ENCODE data around the gene PTPRR. TPM values are rescaled to one million over a fixed set of nuclear protein-coding genes. Genes with fewer than 3 reads are reported as not detected.

Gene PTPRR

DNA sequence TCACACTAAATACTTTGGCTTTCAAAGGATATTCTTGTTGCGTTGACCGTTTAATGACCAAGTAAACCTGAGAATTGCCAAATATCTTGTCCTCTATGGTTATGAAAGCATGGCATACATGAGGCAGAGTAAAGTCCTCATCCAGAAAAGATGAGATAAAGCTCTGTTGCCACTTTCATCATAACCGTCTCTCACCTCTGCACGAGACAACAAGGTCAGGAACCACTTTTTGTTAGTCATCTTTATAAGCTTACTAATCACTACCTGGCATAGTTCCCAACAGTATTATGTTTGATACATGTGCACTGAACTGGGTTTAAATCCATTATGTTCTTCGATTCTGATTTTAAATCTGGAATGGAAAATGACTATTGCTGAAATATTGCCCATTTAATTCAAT lies 314.6 kb downstream of the PTPRR start:
- H3K27me3 ChIP-seq (ENCODE audit: control insufficient read depth, insufficient read depth, low read length): no peaks in the 10 kb centered on the region
- no peak overlapping the region for H3K4me2 ChIP-seq (ENCODE audit: low read length)

DNA sequence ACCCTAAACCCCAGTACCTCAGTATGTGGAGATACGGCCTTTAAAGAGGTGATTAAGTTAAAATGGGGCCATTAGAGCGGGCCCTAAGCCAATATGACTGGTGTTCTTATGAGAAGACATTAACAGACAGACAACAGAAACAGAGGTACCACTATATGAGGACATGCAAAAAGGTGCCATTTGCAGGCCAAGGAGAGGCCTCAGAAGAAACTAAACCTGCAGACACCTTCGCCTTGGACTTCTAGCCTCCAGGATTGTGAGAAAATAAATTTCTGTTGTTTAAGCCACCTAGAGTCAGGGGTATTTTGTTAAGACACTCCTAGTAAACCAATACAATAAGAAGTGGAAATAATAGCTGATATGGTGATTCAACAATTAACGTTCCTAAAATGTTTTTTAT lies 315.9 kb downstream of the PTPRR start:
- H3K27me3 ChIP-seq (ENCODE audit: control insufficient read depth, insufficient read depth, low read length): no peaks in the 10 kb centered on the region
- peaks cover 19% of the 10 kb centered on the region for H3K4me1 ChIP-seq (ENCODE audit: control insufficient read depth, insufficient read depth, low read length)
- no peak overlapping the region for H3K4me3 ChIP-seq (ENCODE audit: low read length)
- no peak overlapping the region for H3K4me2 ChIP-seq (ENCODE audit: low read length)
- no peak overlapping the region for H3K9ac ChIP-seq (ENCODE audit: low read depth, low read length)
- H3K9me3 ChIP-seq (replicated peaks; ENCODE audit: low read length): no peaks in the 10 kb centered on the region
- no peaks in the 10 kb centered on the region for H3K36me3 ChIP-seq (ENCODE audit: insufficient read depth, low read length)

More for the DNA sequence above, 314.6 kb downstream of the PTPRR start:
- Histone ChIP-seq H3K4me1 (ENCODE audit: control insufficient read depth, insufficient read depth, low read length) (peaks cover 20% of the 10 kb centered on the region), H3K9me3 (replicated peaks; ENCODE audit: low read length) (no peaks in the 10 kb centered on the region), H3K9ac (ENCODE audit: low read depth, low read length) (no peak overlapping the region), H3K4me3 (ENCODE audit: low read length) (no peak overlapping the region), H3K36me3 (ENCODE audit: insufficient read depth, low read length) (no peaks in the 10 kb centered on the region)

GRCh38 chr12:70603044-70603443 lies 317.5 kb downstream of the PTPRR start:
- Histone ChIP-seq H3K4me1 (ENCODE audit: control insufficient read depth, insufficient read depth, low read length) (peaks cover 12% of the 10 kb centered on the region), H3K4me3 (ENCODE audit: low read length) (no peak overlapping the region), H3K9me3 (replicated peaks; ENCODE audit: low read length) (no peaks in the 10 kb centered on the region), H3K4me2 (ENCODE audit: low read length) (peak overlapping the region; percentile 24), H3K36me3 (ENCODE audit: insufficient read depth, low read length) (no peaks in the 10 kb centered on the region), H3K9ac (ENCODE audit: low read depth, low read length) (peak overlapping the region; percentile 43), H3K27me3 (ENCODE audit: control insufficient read depth, insufficient read depth, low read length) (no peaks in the 10 kb centered on the region)

DNA sequence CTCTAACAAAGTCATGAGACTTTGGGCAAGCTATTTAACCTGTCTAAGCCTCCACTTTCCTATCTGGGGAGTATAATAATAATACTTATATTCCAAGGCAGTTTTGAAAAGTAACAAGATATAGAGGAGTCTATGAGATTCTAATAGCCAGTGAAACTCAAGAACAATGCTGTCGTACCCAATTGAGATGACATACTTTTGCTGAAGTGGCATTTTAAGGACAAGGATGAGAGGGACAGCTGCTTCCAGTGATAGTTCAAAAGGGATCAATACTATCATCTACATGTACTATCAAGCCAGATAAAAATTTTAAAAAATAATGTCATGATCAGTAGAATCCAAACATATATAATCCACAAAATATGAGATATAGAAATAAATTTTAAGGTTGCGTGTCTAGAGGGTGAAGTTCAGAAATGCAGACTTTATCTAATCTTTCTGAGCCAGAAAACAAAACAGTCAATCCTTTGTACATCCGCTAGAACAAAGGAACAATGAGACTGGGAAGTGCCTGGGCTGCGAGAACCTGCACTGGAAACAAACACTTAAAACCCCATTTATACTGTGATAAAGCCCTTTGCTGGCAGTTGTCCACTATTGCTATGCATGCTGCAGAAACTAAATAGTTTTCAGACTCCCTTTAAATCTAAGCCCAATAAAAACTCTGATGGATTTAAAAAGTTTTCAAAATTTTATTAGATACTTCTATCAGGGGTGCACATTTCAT lies 321.9 kb downstream of the PTPRR start:
- Histone ChIP-seq H3K4me3 (ENCODE audit: low read length) (no peak overlapping the region), H3K4me2 (ENCODE audit: low read length) (no peak overlapping the region)

GRCh38 chr12:70592664-70593063 lies 327.9 kb downstream of the PTPRR start:
- H3K4me1 ChIP-seq (ENCODE audit: control insufficient read depth, insufficient read depth, low read length): no peaks in the 10 kb centered on the region
- no peak overlapping the region for H3K4me3 ChIP-seq (ENCODE audit: low read length)
- H3K9ac ChIP-seq (ENCODE audit: low read depth, low read length): no peak overlapping the region
- no peaks in the 10 kb centered on the region for H3K9me3 ChIP-seq (replicated peaks; ENCODE audit: low read length)
- H3K36me3 ChIP-seq (ENCODE audit: insufficient read depth, low read length): no peaks in the 10 kb centered on the region
- no peak overlapping the region for H3K4me2 ChIP-seq (ENCODE audit: low read length)
- H3K27me3 ChIP-seq (ENCODE audit: control insufficient read depth, insufficient read depth, low read length): no peaks in the 10 kb centered on the region

More for the DNA sequence above, 321.9 kb downstream of the PTPRR start:
- Histone ChIP-seq H3K27me3 (ENCODE audit: control insufficient read depth, insufficient read depth, low read length) (no peaks in the 10 kb centered on the region), H3K9ac (ENCODE audit: low read depth, low read length) (no peak overlapping the region), H3K36me3 (ENCODE audit: insufficient read depth, low read length) (no peaks in the 10 kb centered on the region), H3K9me3 (replicated peaks; ENCODE audit: low read length) (no peaks in the 10 kb centered on the region), H3K4me1 (ENCODE audit: control insufficient read depth, insufficient read depth, low read length) (peaks cover 12% of the 10 kb centered on the region)

DNA sequence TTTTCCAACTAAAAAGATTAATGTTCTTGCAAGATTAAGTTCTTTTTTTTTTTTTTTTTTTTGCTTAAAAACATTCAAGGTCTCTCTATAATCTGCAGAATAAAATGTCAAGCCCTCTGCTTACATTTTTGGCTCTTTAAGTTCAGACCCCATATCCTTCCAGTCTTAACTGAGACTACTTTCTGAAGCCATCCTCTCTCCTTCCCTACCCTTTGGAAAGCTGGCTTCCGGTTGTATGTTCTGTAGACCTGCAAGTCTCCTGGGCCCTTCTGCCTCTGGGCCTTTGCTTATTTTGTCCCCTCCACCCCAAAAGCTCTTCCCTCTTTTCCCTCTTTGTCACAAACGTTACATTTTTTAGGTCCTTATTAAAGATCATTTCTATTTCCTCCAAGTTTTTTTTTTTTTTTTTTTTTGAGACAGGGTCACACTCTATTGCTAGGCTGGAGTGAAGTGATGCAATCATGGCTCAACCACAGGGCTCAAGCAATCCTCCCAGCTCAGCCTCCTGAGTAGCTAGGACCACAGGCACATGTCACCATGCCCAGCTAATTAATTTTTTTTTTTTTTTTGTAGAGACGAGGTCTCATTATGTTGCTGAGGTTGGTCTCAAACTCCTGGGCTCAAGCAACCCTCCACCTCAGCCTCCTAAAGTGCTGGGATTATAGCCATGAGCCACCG lies 329.9 kb downstream of the PTPRR start:
- no peaks in the 10 kb centered on the region for H3K27me3 ChIP-seq (ENCODE audit: control insufficient read depth, insufficient read depth, low read length)
- no peak overlapping the region for H3K9ac ChIP-seq (ENCODE audit: low read depth, low read length)
- H3K9me3 ChIP-seq (replicated peaks; ENCODE audit: low read length): no peaks in the 10 kb centered on the region
- no peak overlapping the region for H3K4me2 ChIP-seq (ENCODE audit: low read length)
- no peaks in the 10 kb centered on the region for H3K4me1 ChIP-seq (ENCODE audit: control insufficient read depth, insufficient read depth, low read length)
- no peaks in the 10 kb centered on the region for H3K36me3 ChIP-seq (ENCODE audit: insufficient read depth, low read length)
- H3K4me3 ChIP-seq (ENCODE audit: low read length): no peak overlapping the region

DNA sequence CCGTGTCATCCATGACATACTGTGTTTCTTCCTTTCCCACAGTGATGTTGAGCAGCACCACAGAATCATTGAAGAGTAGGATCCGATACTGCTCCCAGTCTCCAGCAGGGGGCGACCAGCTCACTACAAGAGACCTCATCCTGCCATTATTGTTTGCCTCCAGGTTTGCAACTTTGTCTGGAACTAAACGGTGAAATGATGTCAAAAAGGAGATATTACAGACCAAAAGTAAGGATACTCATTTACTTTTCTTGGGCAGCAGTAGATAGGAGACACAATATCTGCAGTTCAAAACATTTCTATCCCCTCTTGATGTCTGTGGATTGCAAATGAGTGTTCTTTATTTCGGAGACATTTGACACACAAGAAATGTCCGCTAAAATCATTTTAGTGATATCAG lies 330.5 kb downstream of the PTPRR start:
- H3K9ac ChIP-seq (ENCODE audit: low read depth, low read length): no peak overlapping the region
- no peaks in the 10 kb centered on the region for H3K27me3 ChIP-seq (ENCODE audit: control insufficient read depth, insufficient read depth, low read length)
- H3K36me3 ChIP-seq (ENCODE audit: insufficient read depth, low read length): no peaks in the 10 kb centered on the region
- H3K4me3 ChIP-seq (ENCODE audit: low read length): no peak overlapping the region
- H3K4me2 ChIP-seq (ENCODE audit: low read length): no peak overlapping the region
- no peaks in the 10 kb centered on the region for H3K4me1 ChIP-seq (ENCODE audit: control insufficient read depth, insufficient read depth, low read length)
- H3K9me3 ChIP-seq (replicated peaks; ENCODE audit: low read length): no peaks in the 10 kb centered on the region

Small RNA genes lying within 50 kb of the gene (small RNA-seq; reads per million reads assigned to genes)
- gene RF00019: not detected

Data from skeletal muscle satellite cell (primary cell).